Cardiac muscle cell (in vitro differentiated cells and primary cell): ENCODE measurements around the gene PITPNB. TPM values are rescaled to one million over a fixed set of nuclear protein-coding genes. Genes with fewer than 3 reads are reported as not detected.

ENCODE experiments used
- DNase-seq, 2 donors: peaks; one replicate each; pipeline versions ENCODE4 v3.0.0 to v3.0.0-alpha.2; 2010 to 2017; ENCODE audit warnings: low read depth in 1 of 2, low spot score in 1 of 2
- H3K27ac ChIP-seq: fragments of 200-600 bp; sonication (generic); 2 replicates; pipeline ENCODE4 v1.5.1; 2016
- H3K27me3 ChIP-seq: fragments of 200-600 bp; sonication (generic); 2 replicates; pipeline ENCODE4 v1.6.0; 2016; ENCODE audit warnings: control low read depth
- H3K36me3 ChIP-seq: fragments of 200-600 bp; sonication (generic); 2 replicates; pipeline ENCODE4 v1.5.1; 2016; ENCODE audit warnings: control low read depth
- H3K4me1 ChIP-seq: fragments of 200-600 bp; sonication (generic); 2 replicates; pipeline ENCODE4 v1.8.1; 2017; ENCODE audit warnings: low read depth, mild to moderate bottlenecking, mixed run types
- H3K4me3 ChIP-seq: fragments of 200-600 bp; sonication (generic); 2 replicates; pipeline ENCODE4 v1.5.1; 2016; ENCODE audit warnings: mild to moderate bottlenecking
- H3K9me3 ChIP-seq: fragments of 200-600 bp; sonication (generic); 2 replicates; pipeline ENCODE4 v1.5.1; 2017; ENCODE audit warnings: low read depth, mild to moderate bottlenecking, control low read depth
- polyA plus RNA-seq: library from polyadenylated mRNA; unstranded; fragments of >200 nt; fragmentation: Nextera tagmentation; extraction: Ambion mirVana; gene quantifications from 2 replicates; pipeline ENCODE4 v1.2.1, GENCODE V29; 2016
- total RNA-seq: library from RNA; depleted of rRNA; stranded (reverse); fragments of >200 nt; gene quantifications from 2 replicates; pipeline ENCODE4 v1.2.3, GENCODE V29; 2016
- TF ChIP-seq, protein P1 (sequence below): IDR thresholded peaks from 2 replicates; pipeline ENCODE4 v1.5.1; 2012; ENCODE audit warnings: low read depth, mild to moderate bottlenecking, low read length

PITPNB gene
- total and polyA plus RNA-seq, 2 experiments from 2014 or later: 73.2 to 131 TPM

DNA sequence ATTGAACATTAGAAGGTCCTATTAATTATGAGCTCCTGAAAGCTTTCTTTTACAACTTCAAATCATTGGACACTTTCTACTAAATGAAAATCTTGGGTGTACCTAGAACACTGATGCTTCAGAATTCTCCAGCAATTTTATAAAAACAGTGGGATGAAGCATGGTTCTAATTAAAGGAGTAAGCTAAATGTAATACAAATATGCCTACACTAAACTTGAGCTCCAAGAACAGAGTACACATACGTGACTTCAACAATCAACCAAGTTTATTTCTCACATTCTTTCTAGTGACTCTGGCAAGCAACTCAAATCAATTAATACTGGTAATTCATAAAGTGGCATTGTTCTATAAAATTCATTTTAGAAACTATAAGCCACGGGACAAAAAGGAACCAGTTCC is 55.5 kb downstream of the PITPNB start:
- H3K4me3 ChIP-seq: no peak overlapping the region
- TF ChIP-seq, protein P1, sequence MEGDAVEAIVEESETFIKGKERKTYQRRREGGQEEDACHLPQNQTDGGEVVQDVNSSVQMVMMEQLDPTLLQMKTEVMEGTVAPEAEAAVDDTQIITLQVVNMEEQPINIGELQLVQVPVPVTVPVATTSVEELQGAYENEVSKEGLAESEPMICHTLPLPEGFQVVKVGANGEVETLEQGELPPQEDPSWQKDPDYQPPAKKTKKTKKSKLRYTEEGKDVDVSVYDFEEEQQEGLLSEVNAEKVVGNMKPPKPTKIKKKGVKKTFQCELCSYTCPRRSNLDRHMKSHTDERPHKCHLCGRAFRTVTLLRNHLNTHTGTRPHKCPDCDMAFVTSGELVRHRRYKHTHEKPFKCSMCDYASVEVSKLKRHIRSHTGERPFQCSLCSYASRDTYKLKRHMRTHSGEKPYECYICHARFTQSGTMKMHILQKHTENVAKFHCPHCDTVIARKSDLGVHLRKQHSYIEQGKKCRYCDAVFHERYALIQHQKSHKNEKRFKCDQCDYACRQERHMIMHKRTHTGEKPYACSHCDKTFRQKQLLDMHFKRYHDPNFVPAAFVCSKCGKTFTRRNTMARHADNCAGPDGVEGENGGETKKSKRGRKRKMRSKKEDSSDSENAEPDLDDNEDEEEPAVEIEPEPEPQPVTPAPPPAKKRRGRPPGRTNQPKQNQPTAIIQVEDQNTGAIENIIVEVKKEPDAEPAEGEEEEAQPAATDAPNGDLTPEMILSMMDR: no peak
- DNase-seq: no peak
- H3K36me3 ChIP-seq: peaks cover 17% of the 10 kb centered on the region
- H3K9me3 ChIP-seq: no peaks in the 10 kb centered on the region
- H3K27ac ChIP-seq: peak overlapping the region; percentile 55
- no peaks in the 10 kb centered on the region for H3K27me3 ChIP-seq
- H3K4me1 ChIP-seq: peaks cover 35% of the 10 kb centered on the region

DNA sequence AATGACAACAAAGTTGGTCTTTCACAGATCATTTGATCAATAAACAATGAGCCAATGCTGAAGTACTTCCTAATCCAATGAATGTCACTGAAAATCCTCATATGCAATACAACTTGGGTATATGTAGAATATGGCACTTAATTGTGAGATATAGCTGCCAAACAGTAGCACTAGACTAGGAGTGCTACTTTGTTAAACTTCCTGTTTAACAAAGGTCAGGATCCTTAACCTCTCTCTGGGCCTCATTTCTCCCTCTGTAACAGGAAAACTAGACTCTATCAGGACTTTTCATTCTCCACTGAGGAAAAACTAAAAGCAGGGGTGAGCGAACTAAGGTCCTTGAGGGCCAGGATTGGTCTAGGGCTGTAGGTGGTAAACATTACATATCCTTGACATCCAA is 56.1 kb downstream of the PITPNB start:
- Histone ChIP-seq H3K36me3 (peaks cover 23% of the 10 kb centered on the region), H3K9me3 (no peaks in the 10 kb centered on the region)

GRCh38 chr22:27859336-27859735 is 59.7 kb downstream of the PITPNB start:
- Histone ChIP-seq H3K4me1 (peaks cover 13% of the 10 kb centered on the region), H3K27me3 (no peaks in the 10 kb centered on the region), H3K27ac (no peak overlapping the region), H3K4me3 (no peak overlapping the region), H3K36me3 (peaks cover 52% of the 10 kb centered on the region), H3K9me3 (no peaks in the 10 kb centered on the region)
- no peak for DNase-seq
- TF ChIP-seq, protein P1: no peak

More for the DNA sequence above, 56.1 kb downstream of the PITPNB start:
- Histone ChIP-seq H3K27ac (peak overlapping the region; percentile 55), H3K4me3 (no peak overlapping the region), H3K27me3 (no peaks in the 10 kb centered on the region), H3K4me1 (peaks cover 30% of the 10 kb centered on the region)
- no peak for DNase-seq
- TF ChIP-seq, protein P1: no peak

DNA sequence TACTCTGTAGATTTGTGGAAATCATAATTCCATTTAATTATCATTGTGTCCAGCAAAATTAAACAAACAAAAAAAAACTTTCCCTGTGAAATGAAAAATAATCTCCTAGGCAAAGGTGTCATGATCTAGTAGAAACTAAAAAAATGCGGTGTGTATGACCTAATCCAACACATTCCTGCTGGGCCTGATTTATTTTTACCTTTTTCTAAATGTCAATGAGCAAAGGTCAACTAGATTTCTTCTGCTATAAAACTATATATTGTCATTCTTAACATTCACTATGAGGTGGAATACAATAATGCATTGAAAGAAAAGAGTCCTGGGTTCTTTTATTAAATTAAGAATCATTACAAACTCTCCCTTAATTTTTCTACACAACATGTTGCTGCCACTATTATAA is 60.4 kb downstream of the PITPNB start:
- peaks cover 55% of the 10 kb centered on the region for H3K36me3 ChIP-seq
- H3K4me1 ChIP-seq: peaks cover 20% of the 10 kb centered on the region
- H3K27ac ChIP-seq: no peak overlapping the region
- no peak for DNase-seq
- TF ChIP-seq, protein P1: no peak
- no peak overlapping the region for H3K4me3 ChIP-seq
- H3K9me3 ChIP-seq: no peaks in the 10 kb centered on the region
- no peaks in the 10 kb centered on the region for H3K27me3 ChIP-seq

DNA sequence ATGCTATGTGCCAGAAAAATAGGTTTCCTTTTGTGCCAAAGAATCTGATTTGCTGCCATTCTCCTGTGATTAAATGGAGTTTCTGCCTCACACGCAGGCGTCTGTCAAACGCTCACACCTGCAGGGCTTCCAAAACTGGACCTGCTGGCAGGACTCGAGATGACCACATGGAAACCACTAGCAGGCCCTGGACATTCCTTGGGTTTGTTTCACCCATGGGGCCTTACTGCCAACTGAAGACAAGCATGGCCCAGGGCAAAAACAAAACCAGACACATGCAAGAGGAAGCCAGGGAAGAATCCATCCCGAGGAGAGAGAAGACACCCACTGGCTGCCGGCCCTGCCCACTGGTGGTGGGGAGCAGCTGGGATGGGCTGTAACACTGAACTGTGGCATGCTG is 61.6 kb downstream of the PITPNB start:
- H3K27me3 ChIP-seq: no peaks in the 10 kb centered on the region
- DNase-seq: no peak
- peaks cover 24% of the 10 kb centered on the region for H3K4me1 ChIP-seq
- no peaks in the 10 kb centered on the region for H3K9me3 ChIP-seq
- TF ChIP-seq, protein P1: no peak
- no peak overlapping the region for H3K27ac ChIP-seq
- H3K36me3 ChIP-seq: peaks cover 67% of the 10 kb centered on the region
- H3K4me3 ChIP-seq: no peak overlapping the region

- TF ChIP-seq, protein P1: no peak
- Histone ChIP-seq H3K27me3 (no peaks in the 10 kb centered on the region), H3K4me3 (no peak overlapping the region), H3K9me3 (no peaks in the 10 kb centered on the region), H3K36me3 (peaks cover 77% of the 10 kb centered on the region), H3K4me1 (peaks cover 30% of the 10 kb centered on the region), H3K27ac (no peak overlapping the region)
- DNase-seq: no peak
These were observed 62.7 kb downstream of the PITPNB start for GRCh38 chr22:27856386-27856785.
